Body of pancreas (tissue), 4 donors: Measurements from ENCODE around the gene TRPM5. TPM values are rescaled to one million over a fixed set of nuclear protein-coding genes. Genes with fewer than 3 reads are reported as not detected.
"Not testable (repeated sequence)": the region's sequence is repeated elsewhere in the genome, so short reads cannot be mapped to it uniquely, and the experiment has no call there.

Experiments
- ATAC-seq: fragments of 150-250 bp; one replicate; pipeline ENCODE4 v1.9.1; 2016
- DNase-seq, 4 donors: peaks; one replicate each; pipeline ENCODE4 v3.0.0-alpha.2; 2019
- H3K27ac ChIP-seq, 4 donors: fragments of 200-600 bp; sonication (generic); 1 replicate in 3 of 4; 2 replicates in 1 of 4; pipeline versions ENCODE4 v1.5.1 to v1.6.1; 2016 to 2019; ENCODE audit warnings: mild to moderate bottlenecking in 1 of 4, mixed read lengths in 1 of 4, moderate library complexity in 1 of 4
- H3K27me3 ChIP-seq, 2 donors: fragments of 200-600 bp; sonication (generic); one replicate each; pipeline ENCODE4 v1.6.0; 2016; ENCODE audit warnings: mild to moderate bottlenecking in 1 of 2
- H3K36me3 ChIP-seq, 2 donors: fragments of 200-600 bp; sonication (generic); replicated peaks in 1 of 2; 2 replicates each; pipeline ENCODE4 v1.5.1; 2016; ENCODE audit warnings: low read depth in 2 of 2; ENCODE audit not compliant: insufficient read depth in 1 of 2
- H3K4me1 ChIP-seq: fragments of 200-600 bp; sonication (generic); one replicate; pipeline ENCODE4 v1.6.0; 2016
- H3K4me3 ChIP-seq, 2 donors: fragments of 200-600 bp; sonication (generic); 1 replicate in 1 of 2; 2 replicates in 1 of 2; pipeline ENCODE4 v1.5.1; 2016 to 2019
- H3K9me3 ChIP-seq, 3 donors: fragments of 200-600 bp; sonication (generic); 1 replicate in 2 of 3; 2 replicates in 1 of 3; pipeline ENCODE4 v1.5.1; 2016
- POLR2A ChIP-seq, 3 donors: fragments of 450-650 bp; IDR thresholded peaks; one replicate each; pipeline ENCODE4 v1.6.1; 2016; ENCODE audit warnings: antibody characterized with exemption in 3 of 3, mild to moderate bottlenecking in 2 of 3
- WGBS, 2 donors: methylation state at CpG; one replicate each; pipeline ENCODE4 v1.1.5; 2017; 5-methylcytosine and 5-hydroxymethylcytosine counted together
- intact Hi-C: fragments of 100-400 bp; cut with DNase I; formaldehyde crosslinking; loops from one replicate; pipeline ENCODE4 v1.15.1; 2023
- total RNA-seq, 2 donors: library from RNA; depleted of rRNA; stranded (reverse); fragments of >200 nt; gene quantifications; one replicate each; pipeline ENCODE4 v1.1.0, GENCODE V29; 2016
- TF ChIP-seq, protein P1 (sequence below), 7 experiments: fragments of 450-650 bp in 4 of 7; fragments of 200-600 bp in 3 of 7; sonication (generic) in 3 of 7; IDR thresholded peaks; one replicate each; pipeline ENCODE4 v1.5.1; 2016 to 2019; ENCODE audit warnings: antibody characterized with exemption in 7 of 7

The TRPM5 gene
- total RNA-seq, 2 donors from 2014 or later = under 0.01 to 2.6 TPM

DNA sequence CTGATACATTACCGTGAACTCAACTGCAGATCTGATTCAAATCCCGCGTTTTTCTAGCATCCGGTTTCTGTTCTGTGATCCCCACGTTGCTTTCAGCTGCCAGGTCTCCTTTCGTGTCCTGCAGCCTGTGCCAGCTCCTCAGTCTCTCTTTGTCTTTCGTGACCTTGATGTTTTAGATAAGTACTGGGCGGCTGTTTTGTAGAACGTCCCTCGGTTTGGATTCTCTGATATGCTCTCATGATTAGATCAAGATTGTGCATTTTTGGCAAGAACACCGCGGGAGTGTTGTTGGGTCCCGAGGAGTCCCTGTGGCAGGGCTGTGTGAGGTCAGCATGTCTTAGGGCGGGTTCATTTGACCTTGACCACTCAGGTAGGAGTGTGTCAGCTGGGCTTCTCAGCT is 39.1 kb upstream of the TRPM5 start:
- Histone ChIP-seq H3K4me1 (peaks cover 26% of the 10 kb centered on the region), H3K27me3 (no peaks in the 10 kb centered on the region), H3K27ac (peak overlapping the region; percentile 53 to 78 (median 60)), H3K9me3 (peaks cover 0 to 5% (median 2%) of the 10 kb centered on the region in 3 donors), H3K36me3 (no peaks in the 10 kb centered on the region), H3K4me3 (no peak overlapping the region)
- peak; percentile 54 to 71 (median 63) for DNase-seq
- ATAC-seq = peak; percentile 81
- TF ChIP-seq POLR2A (IDR thresholded peaks at IDR 0.05) = no peak
- TF ChIP-seq, protein P1, sequence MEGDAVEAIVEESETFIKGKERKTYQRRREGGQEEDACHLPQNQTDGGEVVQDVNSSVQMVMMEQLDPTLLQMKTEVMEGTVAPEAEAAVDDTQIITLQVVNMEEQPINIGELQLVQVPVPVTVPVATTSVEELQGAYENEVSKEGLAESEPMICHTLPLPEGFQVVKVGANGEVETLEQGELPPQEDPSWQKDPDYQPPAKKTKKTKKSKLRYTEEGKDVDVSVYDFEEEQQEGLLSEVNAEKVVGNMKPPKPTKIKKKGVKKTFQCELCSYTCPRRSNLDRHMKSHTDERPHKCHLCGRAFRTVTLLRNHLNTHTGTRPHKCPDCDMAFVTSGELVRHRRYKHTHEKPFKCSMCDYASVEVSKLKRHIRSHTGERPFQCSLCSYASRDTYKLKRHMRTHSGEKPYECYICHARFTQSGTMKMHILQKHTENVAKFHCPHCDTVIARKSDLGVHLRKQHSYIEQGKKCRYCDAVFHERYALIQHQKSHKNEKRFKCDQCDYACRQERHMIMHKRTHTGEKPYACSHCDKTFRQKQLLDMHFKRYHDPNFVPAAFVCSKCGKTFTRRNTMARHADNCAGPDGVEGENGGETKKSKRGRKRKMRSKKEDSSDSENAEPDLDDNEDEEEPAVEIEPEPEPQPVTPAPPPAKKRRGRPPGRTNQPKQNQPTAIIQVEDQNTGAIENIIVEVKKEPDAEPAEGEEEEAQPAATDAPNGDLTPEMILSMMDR (IDR thresholded peaks at IDR 0.05) = no peak
- intact Hi-C loops = no loop called here
- 13 to 17% methylated on average over 14 of the region's 14 CpGs for WGBS, 2 donors

DNA sequence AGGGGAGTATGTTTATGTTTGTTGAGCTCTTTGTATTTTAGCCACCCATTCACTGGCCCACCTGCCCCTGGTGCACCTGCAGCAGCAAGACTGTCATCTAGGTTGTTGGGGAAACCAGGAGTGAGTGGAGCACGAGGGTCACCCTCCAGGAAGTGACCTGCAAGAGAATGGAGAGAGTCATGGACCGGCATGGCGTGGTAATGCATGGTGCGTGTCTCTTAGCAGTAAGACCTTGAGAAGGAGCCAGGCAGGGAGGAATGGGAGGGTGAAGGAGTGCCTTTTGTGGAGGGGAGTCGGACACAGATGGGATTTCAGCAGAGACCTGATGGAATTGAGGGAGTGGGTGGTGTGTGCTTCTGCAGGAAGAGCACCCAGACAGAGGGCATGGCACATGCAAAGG is 38.4 kb upstream of the TRPM5 start:
- peaks cover 0 to 5% (median 0%) of the 10 kb centered on the region in 3 donors for H3K9me3 ChIP-seq
- peaks cover 26% of the 10 kb centered on the region for H3K4me1 ChIP-seq
- no peaks in the 10 kb centered on the region for H3K27me3 ChIP-seq
- intact Hi-C loops = no loop called here
- no peak for DNase-seq
- TF ChIP-seq POLR2A (IDR thresholded peaks at IDR 0.05) = no peak
- TF ChIP-seq, protein P1 (IDR thresholded peaks at IDR 0.05) = no peak
- H3K36me3 ChIP-seq = no peaks in the 10 kb centered on the region
- WGBS, 2 donors = 45 to 63% methylated on average over 5 of the region's 5 CpGs
- H3K4me3 ChIP-seq = no peak overlapping the region
- peak overlapping the region; percentile 53 to 78 (median 60) for H3K27ac ChIP-seq
- peak; percentile 21 for ATAC-seq

DNA sequence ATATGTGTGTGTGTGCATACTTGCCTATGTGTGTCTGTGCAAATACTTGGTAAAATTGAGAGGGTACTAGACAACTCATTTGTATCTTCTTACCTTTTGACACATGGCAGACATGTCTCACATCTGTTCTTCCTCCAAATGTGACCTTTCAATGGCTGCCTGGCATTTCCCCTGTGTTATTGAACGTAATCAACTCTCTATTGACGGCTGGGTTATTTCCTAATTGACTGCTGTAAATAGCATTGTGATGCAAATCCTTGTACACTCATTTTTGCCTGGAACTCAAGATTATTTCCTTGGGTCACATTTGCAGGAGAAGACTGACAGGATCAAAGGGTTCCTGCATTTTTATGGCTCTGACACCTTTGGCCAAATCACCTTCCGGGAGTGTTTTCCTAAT is 37.9 kb upstream of the TRPM5 start:
- H3K27ac ChIP-seq = peak overlapping the region in 2 of 4 donors; percentile 53 to 78
- no peak overlapping the region for H3K4me3 ChIP-seq
- DNase-seq (no peak), ATAC-seq (no peak)
- 64 to 65% methylated on average over 3 of the region's 3 CpGs for WGBS, 2 donors
- H3K9me3 ChIP-seq = peaks cover 0 to 5% (median 0%) of the 10 kb centered on the region in 3 donors
- intact Hi-C loops = no loop called here
- peaks cover 26% of the 10 kb centered on the region for H3K4me1 ChIP-seq
- TF ChIP-seq POLR2A (IDR thresholded peaks at IDR 0.05) = no peak
- TF ChIP-seq, protein P1 (IDR thresholded peaks at IDR 0.05) = no peak
- H3K36me3 ChIP-seq = no peaks in the 10 kb centered on the region
- H3K27me3 ChIP-seq = no peaks in the 10 kb centered on the region

DNA sequence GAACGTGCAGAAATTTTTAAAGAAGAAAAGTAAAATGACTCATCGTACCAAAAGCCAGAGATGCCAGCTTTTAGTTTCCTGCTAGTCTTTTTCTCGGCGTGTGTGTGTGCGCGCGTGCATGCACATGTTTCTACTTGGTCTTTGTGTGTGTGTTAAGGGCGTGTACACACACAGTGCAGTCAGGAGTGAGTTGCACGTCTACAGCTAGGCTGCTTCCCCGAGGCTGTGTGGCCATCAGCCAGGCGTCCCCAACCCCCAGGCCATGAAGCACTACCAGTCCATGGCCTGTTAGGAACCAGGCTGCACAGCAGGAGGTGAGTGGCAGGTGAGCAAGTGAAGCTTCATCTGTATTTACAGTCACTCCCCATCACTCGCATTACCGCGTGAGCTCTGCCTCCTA is 36.9 kb upstream of the TRPM5 start:
- Histone ChIP-seq H3K4me3 (no peak overlapping the region), H3K4me1 (peaks cover 26% of the 10 kb centered on the region), H3K27ac (peak overlapping the region in 1 of 4 donors; percentile 1), H3K27me3 (no peaks in the 10 kb centered on the region), H3K9me3 (peaks cover 0 to 5% (median 0%) of the 10 kb centered on the region in 3 donors), H3K36me3 (no peaks in the 10 kb centered on the region)
- TF ChIP-seq, protein P1 (IDR thresholded peaks at IDR 0.05) = no peak
- TF ChIP-seq POLR2A (IDR thresholded peaks at IDR 0.05) = no peak
- no peak for ATAC-seq
- DNase-seq = no peak
- 65 to 88% methylated on average over 11 to 14 of the region's 14 CpGs for WGBS, 2 donors
- intact Hi-C loops = no loop called here

DNA sequence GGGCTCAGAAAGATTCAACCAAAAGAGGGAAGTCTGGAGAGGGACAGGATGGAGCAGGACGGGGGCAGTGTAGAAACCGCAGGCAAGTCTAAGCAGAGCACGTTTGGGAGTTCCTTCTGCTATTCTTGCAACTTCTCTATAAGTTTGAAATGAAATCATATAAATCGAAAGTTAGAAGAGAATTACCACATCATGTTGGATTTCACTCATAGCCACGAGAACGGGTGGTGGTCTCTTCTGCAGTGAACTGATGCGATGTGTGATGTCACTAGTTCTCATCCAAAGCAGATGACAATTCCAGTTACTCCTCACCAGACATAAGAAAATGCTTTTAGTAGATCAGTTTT is 36.5 kb upstream of the TRPM5 start:
- H3K9me3 ChIP-seq = peaks cover 0 to 5% (median 0%) of the 10 kb centered on the region in 3 donors
- ATAC-seq = no peak
- no peaks in the 10 kb centered on the region for H3K36me3 ChIP-seq
- H3K4me3 ChIP-seq = no peak overlapping the region
- peak in 1 of 4 donors; percentile 55 for DNase-seq
- no peaks in the 10 kb centered on the region for H3K27me3 ChIP-seq
- H3K4me1 ChIP-seq = peaks cover 26% of the 10 kb centered on the region
- WGBS, 2 donors = 63 to 76% methylated on average over 7 of the region's 7 CpGs
- H3K27ac ChIP-seq = no peak overlapping the region
- intact Hi-C loops = no loop called here
- no peak for TF ChIP-seq POLR2A (IDR thresholded peaks at IDR 0.05)
- TF ChIP-seq, protein P1 (IDR thresholded peaks at IDR 0.05) = no peak

DNA sequence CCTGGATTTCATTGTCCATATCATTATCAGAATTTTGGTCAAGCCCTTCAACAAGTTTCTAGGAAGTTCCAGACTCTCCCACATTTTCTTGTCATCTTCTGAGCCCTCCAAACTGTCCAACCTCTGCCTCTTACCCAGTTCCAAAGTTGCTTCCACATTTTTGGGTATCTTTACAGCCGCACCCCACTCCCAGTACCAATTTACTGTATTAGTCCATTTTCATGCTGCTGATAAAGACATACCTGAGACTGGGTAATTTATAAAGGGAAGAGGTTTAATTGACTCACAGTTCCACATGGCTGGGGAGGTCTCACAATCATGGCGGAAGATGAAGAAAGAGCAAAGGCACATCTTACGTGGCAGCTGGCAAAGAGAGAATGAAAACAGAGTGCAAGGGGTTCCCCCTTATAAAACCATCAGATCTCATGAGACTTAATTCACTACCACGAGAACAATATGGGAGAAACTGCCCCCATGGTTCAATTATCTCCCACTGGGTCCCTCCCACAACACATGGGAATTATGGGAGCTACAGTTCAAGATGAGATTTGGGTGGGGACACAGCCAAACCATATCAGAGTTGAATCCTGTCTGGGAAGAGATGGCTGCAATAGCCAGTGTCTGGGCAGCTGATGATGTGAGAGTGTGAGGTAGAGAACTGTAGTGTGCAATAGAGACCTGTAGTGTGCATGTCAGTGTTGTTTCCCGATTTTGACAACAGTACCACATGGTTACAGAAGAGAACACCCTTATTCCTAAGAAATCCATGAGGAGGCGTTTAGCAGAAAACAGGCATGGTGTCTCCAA is 36.0 kb upstream of the TRPM5 start:
- H3K27ac ChIP-seq, H3K9me3 ChIP-seq, H3K27me3 ChIP-seq, DNase-seq, H3K36me3 ChIP-seq, H3K4me3 ChIP-seq, ATAC-seq, intact Hi-C loops: not testable (repeated sequence)
- H3K4me1 ChIP-seq = peaks cover 26% of the 10 kb centered on the region
- 63 to 77% methylated on average over 6 of the region's 6 CpGs for WGBS, 2 donors
